AG09319 (cell line): ENCODE measurements around the gene DYNLT2B.
"Not testable (repeated sequence)": the region's sequence is repeated elsewhere in the genome, so short reads cannot be mapped to it uniquely, and the experiment has no call there.

Experiments used
- DNase-seq: peaks from one replicate; pipeline ENCODE4 v3.0.0-alpha.2; 2010; ENCODE audit warnings: low read depth; ENCODE audit errors: extremely low read depth
- CTCF ChIP-seq: IDR thresholded peaks from 2 replicates; pipeline ENCODE4 v1.5.1; 2011; ENCODE audit warnings: low read depth, mild to moderate bottlenecking, inconsistent platforms, low read length, moderate library complexity

The DYNLT2B gene

GRCh38 chr3:196317687-196318467 lies at the start of gene DYNLT2B:
Gene DYNLT2B, minus strand, starts transcription at chr3:196318240. Its CDS starts 88 bp downstream, at chr3:196318152.
- TF ChIP-seq CTCF, result no peak
- DNase-seq, result peak; percentile 73

- DNase-seq, result no peak
- no peak for TF ChIP-seq CTCF
These were observed 47.7 kb upstream of the DYNLT2B start for GRCh38 chr3:196365736-196366135.

- no peak for DNase-seq
- no peak for TF ChIP-seq CTCF
These were observed 42.5 kb upstream of the DYNLT2B start for GRCh38 chr3:196360586-196360985.

- not testable (repeated sequence) for DNase-seq
These were observed 40.5 kb upstream of the DYNLT2B start for GRCh38 chr3:196358540-196358939.

- no peak for TF ChIP-seq CTCF
- DNase-seq, result no peak
These were observed 39.9 kb upstream of the DYNLT2B start for GRCh38 chr3:196357905-196358304.

GRCh38 chr3:196356556-196356955 lies 38.5 kb upstream of the DYNLT2B start:
- DNase-seq, result no peak
- TF ChIP-seq CTCF, result no peak

- no peak for DNase-seq
These were observed 37.6 kb upstream of the DYNLT2B start for GRCh38 chr3:196355668-196356067.

More at GRCh38 chr3:196355668-196356067, 37.6 kb upstream of the DYNLT2B start:
- TF ChIP-seq CTCF, result no peak
